ES-I3 (cell line): ENCODE data around the gene SDSL.

ENCODE experiments used
- H3K36me3 ChIP-seq: 2 replicates; pipeline ENCODE4 v1.6.1; 2013; ENCODE audit warnings: mild to moderate bottlenecking, low read length, control low read depth, moderate library complexity; ENCODE audit not compliant: insufficient read depth
- H3K4me1 ChIP-seq: 2 replicates; pipeline ENCODE4 v1.6.1; 2013; ENCODE audit warnings: mild to moderate bottlenecking, control low read depth, low read length; ENCODE audit not compliant: insufficient read depth
- H3K9ac ChIP-seq: 2 replicates; pipeline ENCODE4 v1.6.1; 2013; ENCODE audit warnings: low read depth, mild to moderate bottlenecking, low read length, moderate library complexity
- H3K9me3 ChIP-seq: 2 replicates; pipeline ENCODE4 v1.6.1; 2013; ENCODE audit warnings: mild to moderate bottlenecking, low read length, moderate library complexity; ENCODE audit not compliant: control insufficient read depth, insufficient read depth

The SDSL gene

DNA sequence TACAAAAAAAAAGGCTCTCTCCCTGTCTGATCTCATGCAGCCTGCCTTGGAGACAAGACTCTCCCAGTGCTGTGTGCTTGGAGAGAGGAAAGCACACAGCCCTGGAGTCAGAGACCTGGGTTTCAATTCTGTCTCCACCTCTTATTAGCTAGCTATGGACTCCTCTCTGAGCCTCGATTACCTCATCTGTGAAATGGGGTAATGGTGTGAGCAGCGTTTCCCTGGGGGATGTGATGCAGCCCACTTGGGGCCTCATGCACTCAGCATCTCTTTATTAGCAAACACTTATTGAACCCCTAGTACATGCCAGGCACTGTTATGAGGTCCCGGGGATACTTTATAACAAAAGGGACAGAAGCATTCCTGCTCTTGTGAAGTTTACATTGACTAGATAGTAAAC is 31.0 kb upstream of the SDSL start:
- no peaks in the 10 kb centered on the region for H3K9me3 ChIP-seq
- no peak overlapping the region for H3K9ac ChIP-seq
- no peaks in the 10 kb centered on the region for H3K36me3 ChIP-seq
- no peaks in the 10 kb centered on the region for H3K4me1 ChIP-seq

DNA sequence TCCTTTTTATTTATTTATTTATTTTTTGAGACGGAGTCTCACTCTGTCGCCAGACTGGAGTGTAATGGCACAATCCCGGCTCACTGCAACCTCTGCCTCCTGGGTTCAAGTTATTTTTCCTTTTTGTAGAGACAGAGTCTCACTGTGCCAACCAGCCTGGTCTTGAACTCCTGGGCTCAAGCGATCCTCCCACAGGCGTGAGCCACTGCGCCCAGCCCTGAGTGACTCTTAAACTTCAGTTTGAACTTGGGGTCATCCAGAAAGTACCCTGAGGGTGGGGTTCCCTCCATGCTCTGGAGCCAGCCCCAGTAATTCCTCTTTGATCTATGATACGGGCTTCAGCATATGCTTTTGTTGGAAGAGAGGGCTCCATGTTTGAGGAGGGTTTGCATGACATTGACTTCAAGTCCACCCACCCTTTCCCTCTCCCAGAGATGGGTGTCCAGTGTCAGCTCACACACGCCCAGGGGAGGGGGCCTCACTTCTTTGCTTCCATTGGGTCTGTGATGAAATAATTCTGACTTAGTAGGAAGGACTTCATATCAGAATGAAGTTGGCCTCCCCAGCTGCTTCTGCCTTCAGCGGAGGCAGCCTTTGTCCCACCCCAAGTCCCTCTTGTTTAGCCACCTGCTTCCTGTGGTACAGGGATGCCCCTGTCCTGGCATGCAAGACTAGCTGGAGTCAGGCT is 30.4 kb upstream of the SDSL start:
- Histone ChIP-seq H3K9me3 (no peaks in the 10 kb centered on the region), H3K9ac (no peak overlapping the region), H3K36me3 (no peaks in the 10 kb centered on the region), H3K4me1 (no peaks in the 10 kb centered on the region)

- H3K36me3 ChIP-seq, result no peaks in the 10 kb centered on the region
- H3K4me1 ChIP-seq, result no peaks in the 10 kb centered on the region; the same call in 1 of the 2 replicates
- no peaks in the 10 kb centered on the region for H3K9me3 ChIP-seq
- no peak overlapping the region for H3K9ac ChIP-seq
Measured at GRCh38 chr12:113392520-113392919, 29.7 kb upstream of the SDSL start.

DNA sequence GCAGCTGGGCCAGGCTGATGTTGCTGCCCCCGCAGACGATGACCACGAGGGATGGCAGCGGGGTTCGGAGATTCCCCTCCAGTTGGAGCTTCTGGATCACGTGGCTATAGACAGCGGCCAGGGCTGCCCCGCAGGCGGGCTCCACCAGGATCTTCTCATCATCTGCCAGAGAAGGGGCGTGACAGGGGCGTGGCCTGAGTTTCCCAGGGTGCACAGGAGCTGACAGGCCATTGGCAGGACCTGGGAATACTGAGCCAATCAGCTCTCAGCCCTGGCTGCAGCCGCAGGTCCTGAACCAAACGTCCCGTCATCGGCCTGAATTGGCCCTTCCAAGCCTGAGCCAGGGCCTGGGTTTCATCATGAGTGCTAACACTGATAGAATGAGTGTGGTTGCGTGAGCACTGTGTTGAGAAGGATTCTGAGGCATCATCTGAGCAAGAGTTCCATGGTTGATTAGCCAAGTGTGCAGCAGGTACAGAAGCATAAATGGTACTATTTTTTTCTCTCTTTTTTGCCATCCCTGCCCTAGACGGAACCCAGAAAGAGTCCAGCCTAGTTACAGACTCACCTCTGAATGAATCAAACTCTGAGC is 29.1 kb upstream of the SDSL start:
- no peaks in the 10 kb centered on the region for H3K9me3 ChIP-seq
- H3K9ac ChIP-seq, result no peak overlapping the region
- no peaks in the 10 kb centered on the region for H3K36me3 ChIP-seq
- H3K4me1 ChIP-seq, result no peaks in the 10 kb centered on the region; the same call in 1 of the 2 replicates

DNA sequence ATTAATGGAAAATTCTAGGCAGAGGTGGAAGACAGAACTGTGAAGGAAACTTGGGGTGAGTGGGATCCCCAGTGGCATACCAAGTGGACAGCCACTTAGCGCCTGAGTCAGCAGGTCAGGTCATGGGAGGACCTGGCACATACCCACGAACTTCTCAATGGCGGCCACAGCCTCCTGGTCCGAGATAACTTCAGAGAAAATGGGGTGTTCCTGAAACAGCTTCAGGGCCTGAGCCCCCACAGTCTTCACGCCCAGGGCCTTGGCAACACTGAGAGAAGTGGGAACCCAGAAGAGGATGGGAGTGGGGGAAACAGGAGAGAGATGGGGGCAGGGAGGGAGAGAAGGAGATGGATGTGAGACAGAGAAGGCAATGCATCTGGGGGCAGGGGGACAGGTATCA is 28.4 kb upstream of the SDSL start:
- no peaks in the 10 kb centered on the region for H3K9me3 ChIP-seq
- no peaks in the 10 kb centered on the region; the same call in 1 of the 2 replicates for H3K4me1 ChIP-seq
- H3K36me3 ChIP-seq, result no peaks in the 10 kb centered on the region
- H3K9ac ChIP-seq, result no peak overlapping the region

DNA sequence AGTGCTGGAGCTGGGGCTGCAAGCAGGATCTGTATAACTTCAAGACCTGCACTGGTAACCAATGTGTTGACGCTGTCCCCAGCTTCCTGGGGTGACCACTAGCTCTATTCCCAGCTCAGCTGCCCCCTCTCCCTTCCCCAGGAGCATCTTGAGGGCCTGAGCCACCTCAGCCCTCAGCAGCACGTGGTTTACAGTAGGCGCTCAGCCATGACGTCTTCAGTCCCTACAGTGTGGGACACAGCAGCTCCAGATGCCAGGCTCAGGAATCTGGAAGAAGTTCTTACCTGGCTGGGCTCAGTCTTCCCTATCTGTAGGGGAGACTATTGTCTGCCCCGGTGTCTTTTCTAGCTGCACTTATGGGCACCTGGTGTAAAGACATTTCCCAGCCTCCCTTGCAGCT is 27.1 kb upstream of the SDSL start:
- no peaks in the 10 kb centered on the region; the same call in 1 of the 2 replicates for H3K4me1 ChIP-seq
- no peak overlapping the region for H3K9ac ChIP-seq
- no peaks in the 10 kb centered on the region for H3K9me3 ChIP-seq
- H3K36me3 ChIP-seq, result no peaks in the 10 kb centered on the region

- no peaks in the 10 kb centered on the region for H3K36me3 ChIP-seq
- no peaks in the 10 kb centered on the region for H3K9me3 ChIP-seq
- no peaks in the 10 kb centered on the region; the same call in 1 of the 2 replicates for H3K4me1 ChIP-seq
- no peak overlapping the region for H3K9ac ChIP-seq
Measured at GRCh38 chr12:113396200-113396599, 26.0 kb upstream of the SDSL start.

DNA sequence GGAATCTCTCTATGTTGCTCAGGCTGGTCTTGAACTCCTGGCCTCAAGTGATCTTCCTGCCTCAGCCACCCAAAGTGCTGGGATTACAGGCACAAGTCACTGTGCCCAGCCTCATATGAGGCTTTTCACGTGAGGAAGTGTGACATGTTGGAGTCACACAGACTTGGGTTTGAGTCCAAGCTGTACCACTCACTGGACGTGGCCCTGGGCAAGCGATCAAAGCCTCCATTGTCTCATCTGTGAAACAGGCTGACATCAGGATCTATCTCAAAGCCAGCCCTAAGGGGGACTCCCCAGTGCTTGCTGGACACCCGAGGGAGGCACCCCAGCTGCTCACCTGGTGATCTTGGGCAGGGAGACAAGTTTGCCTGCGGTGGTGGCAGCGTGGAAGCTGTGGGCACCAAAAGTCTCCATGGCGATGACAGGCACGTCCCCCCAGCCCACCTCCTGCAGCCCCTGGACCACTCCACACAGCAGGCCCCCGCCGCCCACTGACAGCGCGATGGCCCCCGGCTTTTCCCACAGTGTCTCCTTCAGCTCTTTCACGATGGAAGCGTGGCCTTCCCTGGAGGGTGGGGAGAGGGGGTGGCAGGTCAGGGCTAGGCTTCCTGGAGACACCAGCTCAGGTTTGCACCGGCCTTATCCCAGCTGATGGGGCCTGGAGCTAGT is 25.2 kb upstream of the SDSL start:
- Histone ChIP-seq H3K36me3 (no peaks in the 10 kb centered on the region), H3K9ac (no peak overlapping the region), H3K9me3 (no peaks in the 10 kb centered on the region), H3K4me1 (no peaks in the 10 kb centered on the region; the same call in 1 of the 2 replicates)

- H3K9ac ChIP-seq, result no peak overlapping the region
- H3K9me3 ChIP-seq, result no peaks in the 10 kb centered on the region
- H3K36me3 ChIP-seq, result no peaks in the 10 kb centered on the region
- H3K4me1 ChIP-seq, result no peaks in the 10 kb centered on the region; the same call in 1 of the 2 replicates
Measured at GRCh38 chr12:113397497-113398197, 24.5 kb upstream of the SDSL start.

- H3K36me3 ChIP-seq, result no peaks in the 10 kb centered on the region
- no peaks in the 10 kb centered on the region for H3K9me3 ChIP-seq
- H3K9ac ChIP-seq, result no peak overlapping the region
- no peaks in the 10 kb centered on the region; the same call in 1 of the 2 replicates for H3K4me1 ChIP-seq
Measured at GRCh38 chr12:113398346-113399290, 23.6 kb upstream of the SDSL start.

GRCh38 chr12:113399490-113399889 is 22.7 kb upstream of the SDSL start:
- H3K4me1 ChIP-seq, result no peaks in the 10 kb centered on the region; the same call in 1 of the 2 replicates
- H3K9ac ChIP-seq, result no peak overlapping the region
- H3K9me3 ChIP-seq, result no peaks in the 10 kb centered on the region
- H3K36me3 ChIP-seq, result no peaks in the 10 kb centered on the region

DNA sequence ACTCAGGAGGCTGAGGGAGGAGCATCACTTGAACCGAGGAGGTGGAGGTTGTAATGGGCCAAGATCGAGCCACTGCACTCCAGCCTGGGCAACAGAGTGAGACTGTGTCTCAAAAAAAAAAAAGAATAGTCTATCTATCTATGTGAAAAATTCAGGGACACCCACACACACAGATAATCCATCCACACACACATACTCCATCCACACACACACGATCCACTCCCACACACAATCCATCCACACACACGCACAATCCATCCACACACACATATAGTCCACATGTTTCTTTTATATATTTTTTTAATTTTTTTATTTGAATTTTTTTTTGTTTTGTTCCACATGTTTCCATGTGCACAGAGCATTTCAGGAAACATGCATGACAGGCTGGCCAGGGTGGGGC is 21.8 kb upstream of the SDSL start:
- Histone ChIP-seq H3K4me1 (peaks cover 4% of the 10 kb centered on the region), H3K9me3 (no peaks in the 10 kb centered on the region), H3K36me3 (no peaks in the 10 kb centered on the region), H3K9ac (no peak overlapping the region)

GRCh38 chr12:113401066-113402000 is 20.8 kb upstream of the SDSL start:
- Histone ChIP-seq H3K9me3 (no peaks in the 10 kb centered on the region), H3K4me1 (peaks cover 7% of the 10 kb centered on the region), H3K36me3 (no peaks in the 10 kb centered on the region), H3K9ac (no peak overlapping the region)
